ENCODE data around the gene C9orf153.
A peak's percentile ranks its signal among the peaks of the same experiment; 100 is the strongest.

DNA sequence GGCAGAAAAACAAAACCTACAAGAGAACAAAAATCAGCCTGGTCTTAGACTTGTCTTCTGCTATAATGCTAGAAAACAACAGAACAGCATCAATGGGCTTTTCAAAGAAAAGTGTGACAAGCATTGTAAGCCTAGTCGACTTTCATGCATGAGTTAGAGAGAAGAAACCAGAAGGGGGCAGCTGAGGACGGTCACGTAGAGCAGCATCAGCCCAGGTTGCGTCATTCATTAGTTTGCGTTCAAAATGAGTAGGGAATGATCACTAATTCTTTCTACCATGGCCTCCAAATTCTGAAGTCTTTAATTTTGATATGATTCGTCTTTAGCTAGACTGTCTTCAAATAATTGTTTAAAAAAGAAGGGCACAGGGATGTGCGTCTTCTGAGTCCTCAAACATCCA lies 27.6 kb upstream of the C9orf153 start:
- TF ChIP-seq, protein P1, sequence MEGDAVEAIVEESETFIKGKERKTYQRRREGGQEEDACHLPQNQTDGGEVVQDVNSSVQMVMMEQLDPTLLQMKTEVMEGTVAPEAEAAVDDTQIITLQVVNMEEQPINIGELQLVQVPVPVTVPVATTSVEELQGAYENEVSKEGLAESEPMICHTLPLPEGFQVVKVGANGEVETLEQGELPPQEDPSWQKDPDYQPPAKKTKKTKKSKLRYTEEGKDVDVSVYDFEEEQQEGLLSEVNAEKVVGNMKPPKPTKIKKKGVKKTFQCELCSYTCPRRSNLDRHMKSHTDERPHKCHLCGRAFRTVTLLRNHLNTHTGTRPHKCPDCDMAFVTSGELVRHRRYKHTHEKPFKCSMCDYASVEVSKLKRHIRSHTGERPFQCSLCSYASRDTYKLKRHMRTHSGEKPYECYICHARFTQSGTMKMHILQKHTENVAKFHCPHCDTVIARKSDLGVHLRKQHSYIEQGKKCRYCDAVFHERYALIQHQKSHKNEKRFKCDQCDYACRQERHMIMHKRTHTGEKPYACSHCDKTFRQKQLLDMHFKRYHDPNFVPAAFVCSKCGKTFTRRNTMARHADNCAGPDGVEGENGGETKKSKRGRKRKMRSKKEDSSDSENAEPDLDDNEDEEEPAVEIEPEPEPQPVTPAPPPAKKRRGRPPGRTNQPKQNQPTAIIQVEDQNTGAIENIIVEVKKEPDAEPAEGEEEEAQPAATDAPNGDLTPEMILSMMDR (IDR thresholded peaks at IDR 0.05; ENCODE audit: poor library complexity) = peak; percentile 39
- TF ChIP-seq EZH2 (IDR thresholded peaks at IDR 0.05; ENCODE audit: borderline replicate concordance) (no peak), EZH2phosphoT487 (IDR thresholded peaks at IDR 0.05; ENCODE audit: low read depth, severe bottlenecking, unreplicated experiment) (no peak)

All from hepatocyte (in vitro differentiated cells).